NCI-H187 treated with DMSO at 0.1 percent for 48 hours (cell line): Measurements from ENCODE around the gene CHADL.
A peak's percentile ranks its signal among the peaks of the same experiment; 100 is the strongest.
"Not testable (repeated sequence)": the region's sequence is repeated elsewhere in the genome, so short reads cannot be mapped to it uniquely, and the experiment has no call there.

Experiments used
- DNase-seq: peaks from one replicate; lab custom pipeline; 2025; lab: John Stamatoyannopoulos, UW

Gene CHADL, protein sequence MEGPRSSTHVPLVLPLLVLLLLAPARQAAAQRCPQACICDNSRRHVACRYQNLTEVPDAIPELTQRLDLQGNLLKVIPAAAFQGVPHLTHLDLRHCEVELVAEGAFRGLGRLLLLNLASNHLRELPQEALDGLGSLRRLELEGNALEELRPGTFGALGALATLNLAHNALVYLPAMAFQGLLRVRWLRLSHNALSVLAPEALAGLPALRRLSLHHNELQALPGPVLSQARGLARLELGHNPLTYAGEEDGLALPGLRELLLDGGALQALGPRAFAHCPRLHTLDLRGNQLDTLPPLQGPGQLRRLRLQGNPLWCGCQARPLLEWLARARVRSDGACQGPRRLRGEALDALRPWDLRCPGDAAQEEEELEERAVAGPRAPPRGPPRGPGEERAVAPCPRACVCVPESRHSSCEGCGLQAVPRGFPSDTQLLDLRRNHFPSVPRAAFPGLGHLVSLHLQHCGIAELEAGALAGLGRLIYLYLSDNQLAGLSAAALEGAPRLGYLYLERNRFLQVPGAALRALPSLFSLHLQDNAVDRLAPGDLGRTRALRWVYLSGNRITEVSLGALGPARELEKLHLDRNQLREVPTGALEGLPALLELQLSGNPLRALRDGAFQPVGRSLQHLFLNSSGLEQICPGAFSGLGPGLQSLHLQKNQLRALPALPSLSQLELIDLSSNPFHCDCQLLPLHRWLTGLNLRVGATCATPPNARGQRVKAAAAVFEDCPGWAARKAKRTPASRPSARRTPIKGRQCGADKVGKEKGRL

DNA sequence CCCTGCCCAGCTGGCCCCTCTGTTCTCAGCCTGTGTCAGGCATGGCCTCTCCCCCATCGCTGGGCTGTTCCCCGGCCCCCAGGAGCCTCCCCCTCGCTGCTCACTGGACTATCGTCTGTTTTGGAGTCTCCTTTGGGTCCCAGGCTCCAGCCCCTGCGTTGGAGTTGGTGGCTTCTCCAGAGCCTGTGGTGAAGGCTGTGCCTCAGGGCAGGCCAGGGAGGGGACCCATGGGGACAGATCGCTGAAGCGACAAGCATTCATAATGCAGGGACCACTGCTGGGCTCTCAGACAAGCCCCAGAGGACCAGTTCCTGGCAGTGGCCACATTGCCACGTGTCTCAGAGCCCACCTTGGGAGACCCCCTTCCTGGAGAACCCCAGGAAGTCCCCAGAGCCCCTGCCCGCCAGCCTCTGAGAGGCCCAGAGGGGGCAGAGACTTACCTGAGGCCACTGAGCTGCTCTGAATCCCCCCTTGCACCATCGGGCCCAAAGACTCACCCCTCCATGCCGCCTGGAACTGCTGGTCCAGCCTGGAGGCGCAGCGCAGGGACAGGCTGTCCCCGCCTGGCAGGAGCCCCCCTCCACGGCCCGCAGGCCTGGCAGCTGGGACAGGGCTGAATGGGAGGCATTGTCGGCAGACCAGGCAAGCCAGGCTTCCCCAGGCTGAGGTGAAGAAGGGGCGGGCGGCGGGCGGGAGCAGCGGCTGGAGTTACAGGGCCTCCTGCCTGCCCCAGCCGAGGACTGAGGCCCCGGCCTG, at the start of gene CHADL:
Gene CHADL (minus strand): TSS at position 555 of the 756 bp plus-strand sequence. CDS start 50 bp downstream, at position 505.
- DNase-seq, result no peak

DNA sequence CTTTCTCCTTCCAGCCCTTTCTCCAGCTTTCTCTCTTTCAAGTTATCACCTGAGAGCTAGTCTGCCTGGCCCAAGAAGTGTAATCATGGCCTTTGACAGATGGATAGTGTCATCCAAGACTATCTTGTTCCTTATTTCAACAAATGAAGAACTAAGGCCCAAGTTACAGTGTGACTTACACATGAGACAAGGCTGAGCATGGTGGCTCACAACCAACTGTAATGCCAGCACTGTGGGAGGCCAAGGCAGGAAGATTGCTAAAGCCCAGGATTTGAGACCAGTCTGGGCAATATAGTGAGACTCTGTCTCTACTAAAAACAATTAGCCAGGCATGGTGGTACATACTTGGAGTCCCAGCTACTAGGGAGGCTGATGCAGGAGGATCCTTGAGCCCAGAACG, 48.9 kb upstream of the CHADL start:
- no peak for DNase-seq

DNA sequence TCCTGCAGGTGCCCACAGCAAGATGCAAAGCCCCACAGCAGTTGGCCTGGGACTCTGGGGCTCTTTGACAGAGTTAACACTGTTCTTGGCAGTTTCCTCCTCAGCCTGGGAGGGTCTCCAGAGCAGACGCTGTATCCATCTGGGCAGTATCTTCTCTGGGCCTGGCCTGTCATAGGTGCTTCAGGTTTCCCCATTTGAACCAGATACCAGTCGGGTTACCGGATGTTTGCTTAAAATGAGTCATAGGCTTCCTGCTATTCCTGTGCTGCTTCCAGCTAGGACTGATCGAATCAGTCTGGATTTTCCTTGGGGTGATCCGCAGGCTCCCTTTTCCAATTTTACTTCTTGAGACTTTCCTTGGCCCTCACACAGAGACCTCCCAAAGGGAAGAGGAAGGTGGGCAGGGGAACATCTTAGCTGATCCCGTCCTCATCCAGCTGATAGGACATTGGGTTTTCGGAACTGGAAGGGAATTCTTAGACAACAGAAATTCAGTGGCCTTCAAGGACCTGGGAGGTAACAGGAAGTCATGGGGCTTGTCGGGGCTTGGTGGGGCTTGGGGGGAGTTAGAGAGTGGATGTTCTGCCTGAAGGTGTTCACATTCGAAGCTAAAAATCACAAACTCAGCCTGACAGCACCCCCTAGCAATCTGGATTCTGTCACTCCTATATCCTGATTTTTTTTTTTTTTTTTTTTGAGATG, 47.7 kb upstream of the CHADL start:
- DNase-seq, result no peak

DNA sequence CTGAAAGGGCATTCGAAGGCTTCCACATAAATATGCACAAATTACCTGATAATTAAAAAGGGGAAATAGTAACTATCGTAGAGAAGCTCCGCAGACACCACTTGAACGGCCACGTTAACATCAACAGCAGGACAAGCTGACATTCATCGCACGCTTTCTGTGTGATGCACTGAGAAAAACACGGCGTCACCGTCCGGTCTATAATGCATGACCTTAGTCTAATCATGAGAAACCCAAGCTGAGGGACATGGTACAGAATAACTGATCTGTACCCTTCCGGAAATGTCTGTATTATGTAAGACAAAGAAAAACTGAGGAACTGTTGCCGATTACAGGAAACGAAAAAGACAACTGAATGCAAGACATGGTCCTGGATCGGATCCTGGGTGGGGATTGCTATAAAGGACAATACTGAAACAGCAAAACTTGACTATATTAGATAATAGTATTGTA, 45.9 kb upstream of the CHADL start:
- DNase-seq, result no peak

DNA sequence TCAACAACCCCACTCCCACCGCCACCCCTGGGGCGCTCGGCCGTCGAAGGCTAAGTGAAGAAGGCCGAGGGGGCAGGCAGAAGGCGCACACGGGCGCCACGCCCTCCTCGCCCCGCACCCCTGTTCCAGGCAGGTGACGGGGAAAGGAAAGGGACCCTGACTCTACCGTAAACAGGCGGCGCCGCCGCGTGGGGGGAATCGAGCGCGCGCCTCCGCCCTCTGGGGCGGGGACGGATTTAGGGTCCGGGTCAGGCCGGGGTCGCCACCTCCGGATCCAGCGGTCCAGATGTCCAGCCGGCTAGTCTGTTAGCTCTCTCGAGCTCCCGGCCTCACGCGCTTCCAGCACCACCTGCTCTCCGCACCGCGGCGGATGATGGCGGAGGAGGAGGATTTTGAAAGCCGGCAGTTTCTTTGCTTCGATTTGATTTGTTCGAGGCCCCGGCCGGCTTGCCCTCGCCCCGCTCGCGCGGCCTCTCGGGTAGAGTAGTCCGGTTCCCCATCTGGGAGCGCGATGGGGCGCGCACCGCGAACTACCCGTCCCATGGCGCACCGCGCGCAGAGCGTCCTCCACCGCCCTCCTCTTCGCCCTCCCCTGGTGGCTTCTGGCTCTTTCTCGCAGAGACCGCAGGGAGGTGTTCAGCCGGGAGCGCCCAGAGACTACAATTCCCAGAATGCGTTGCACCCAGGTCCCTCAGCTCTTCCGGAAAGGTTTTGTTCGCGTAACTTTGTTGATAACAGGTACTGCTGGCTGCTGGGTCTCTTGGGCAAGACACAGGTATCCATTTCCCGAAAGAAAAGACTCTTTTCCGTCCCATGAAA, 45.3 kb upstream of the CHADL start, which contains the start of gene RANGAP1:
Gene RANGAP1 (minus strand): TSS at position 368 of the 819 bp plus-strand sequence. CDS start 5,143 bp downstream, outside the sequence.
- peak; percentile 86 for DNase-seq

DNA sequence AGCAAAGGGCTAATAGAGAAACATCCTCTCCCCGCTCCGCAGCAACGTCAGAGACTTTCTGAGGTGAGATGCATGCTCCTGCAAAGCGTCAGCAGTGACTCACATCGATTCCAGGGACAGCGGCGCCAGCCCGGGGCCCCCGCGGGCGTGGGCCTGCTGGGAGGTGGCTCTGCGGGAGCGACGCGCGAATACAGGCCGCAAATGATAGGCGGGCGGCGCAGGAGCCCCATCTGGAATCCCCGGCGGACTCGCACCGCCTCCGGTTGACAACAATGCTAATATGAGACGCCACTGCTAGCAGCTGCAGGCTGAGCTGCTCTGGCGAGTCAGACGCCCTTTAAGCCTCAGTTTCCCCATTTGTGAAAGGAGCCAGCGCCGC, 44.7 kb upstream of the CHADL start:
- DNase-seq, result no peak

DNA sequence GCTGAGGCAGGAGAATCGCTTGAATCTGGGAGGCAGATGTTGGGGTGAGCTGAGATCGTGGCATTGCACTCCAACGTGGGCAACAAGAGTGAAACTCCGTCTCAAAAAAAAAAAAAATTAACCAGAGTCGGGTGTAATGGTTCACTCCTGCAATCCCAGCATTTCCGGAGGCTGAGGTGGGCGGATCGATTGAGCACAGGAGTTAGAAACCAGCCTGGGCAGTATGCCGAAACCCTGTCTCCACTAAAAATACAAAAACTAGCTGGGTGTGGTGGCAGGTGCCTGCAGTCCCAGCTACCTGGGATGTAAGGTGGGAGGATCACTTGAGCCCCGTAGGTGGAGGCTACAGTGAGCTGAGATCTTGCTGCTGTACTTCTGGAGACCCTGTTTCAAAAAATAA, 43.7 kb upstream of the CHADL start:
- DNase-seq, result no peak

DNA sequence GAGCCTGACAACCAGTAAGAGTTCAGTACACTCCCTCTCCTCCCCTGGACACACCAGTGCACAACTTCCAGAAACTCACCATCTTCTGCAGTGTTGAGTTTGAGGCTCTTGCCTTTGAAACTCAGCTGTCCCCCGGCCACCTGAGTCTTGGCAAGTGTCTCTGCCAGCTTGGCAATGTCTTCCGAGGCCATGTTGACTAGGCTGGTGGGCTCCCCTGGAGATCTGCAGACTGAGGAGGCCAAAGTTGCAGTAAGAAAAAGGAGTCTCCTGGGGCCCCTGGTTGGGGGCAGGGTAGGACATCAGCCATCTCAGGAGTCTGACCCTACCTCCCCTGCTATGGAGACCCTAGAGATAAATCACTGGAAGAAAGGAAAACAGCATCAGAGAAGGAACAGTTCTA, 40.1 kb upstream of the CHADL start:
- DNase-seq, result no peak

DNA sequence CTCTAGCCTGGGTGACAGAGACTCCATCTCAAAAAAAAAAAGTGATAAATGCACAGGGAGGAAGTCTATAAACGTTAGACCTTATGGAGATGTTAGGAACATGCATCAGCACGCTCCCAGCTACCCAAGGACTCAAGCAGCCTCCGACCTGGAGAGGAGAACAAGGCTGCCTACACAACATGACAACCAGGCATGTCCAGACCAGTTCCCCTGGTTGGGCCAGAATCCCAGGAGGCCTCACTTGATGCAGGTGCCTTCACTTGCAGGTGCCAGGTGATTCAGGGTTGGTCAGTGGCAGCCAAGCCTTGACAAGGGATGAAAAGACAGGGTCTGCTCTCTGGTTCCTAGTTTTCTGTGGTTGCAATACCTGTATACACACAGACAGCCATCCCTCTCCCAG, 39.3 kb upstream of the CHADL start:
- DNase-seq, result no peak

DNA sequence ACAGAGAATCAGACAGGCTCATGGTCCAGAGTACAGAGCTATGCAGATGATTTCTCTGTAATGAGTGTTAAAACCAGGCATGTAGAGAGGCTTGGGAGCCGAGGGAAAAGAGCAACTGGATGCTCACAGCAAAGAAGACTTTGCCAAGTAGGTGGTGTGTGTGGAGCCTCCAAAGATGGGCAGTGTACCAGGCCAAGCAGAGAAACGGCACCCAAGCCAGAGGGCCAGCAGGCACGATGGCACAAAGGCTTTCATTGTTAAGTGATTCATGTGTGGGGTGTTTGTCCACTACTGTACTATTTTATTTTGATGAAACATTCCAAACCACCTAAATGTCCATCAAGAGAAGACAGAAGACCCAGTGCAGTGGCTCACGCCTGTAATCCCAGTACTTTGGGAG, 34.1 kb upstream of the CHADL start:
- no peak for DNase-seq

DNA sequence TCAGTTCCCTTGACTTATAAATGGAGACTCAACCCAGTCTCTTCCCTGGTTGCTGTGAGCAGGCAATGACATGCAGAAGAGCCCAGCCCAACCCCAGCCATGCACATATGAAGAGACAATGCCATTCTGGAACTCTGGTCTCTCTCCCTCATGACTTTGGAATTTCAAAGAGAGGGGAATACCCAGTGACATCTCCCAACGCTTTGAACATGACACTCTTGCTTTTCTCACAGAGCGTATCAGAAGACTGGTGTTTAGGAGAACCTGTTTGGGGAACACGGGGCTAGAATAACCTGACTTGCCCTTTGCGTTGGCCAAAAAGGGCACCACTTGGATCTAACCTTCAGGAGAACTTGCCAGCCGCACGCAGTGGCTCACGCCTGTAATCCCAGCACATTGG, 32.4 kb upstream of the CHADL start:
- no peak for DNase-seq

DNA sequence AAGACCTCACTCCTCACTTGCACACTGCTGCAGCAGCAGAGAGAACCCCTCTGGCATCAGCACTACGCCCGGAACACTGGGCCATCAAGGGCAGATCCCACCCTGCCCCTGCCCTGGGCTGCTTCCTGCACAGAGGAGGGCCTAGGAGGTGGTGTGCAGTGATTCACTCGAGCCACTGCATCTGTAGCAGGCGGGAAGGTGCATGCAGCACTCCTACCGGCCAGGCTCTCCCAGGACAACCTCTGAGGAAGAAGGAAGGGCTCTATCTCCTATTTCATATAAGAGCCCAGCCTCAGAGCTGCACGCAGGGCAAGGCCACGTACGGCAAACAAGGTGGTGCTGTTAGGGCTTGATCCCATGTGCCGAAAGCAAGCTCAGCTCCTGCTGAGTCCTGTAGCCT, 31.1 kb upstream of the CHADL start:
- no peak for DNase-seq

DNA sequence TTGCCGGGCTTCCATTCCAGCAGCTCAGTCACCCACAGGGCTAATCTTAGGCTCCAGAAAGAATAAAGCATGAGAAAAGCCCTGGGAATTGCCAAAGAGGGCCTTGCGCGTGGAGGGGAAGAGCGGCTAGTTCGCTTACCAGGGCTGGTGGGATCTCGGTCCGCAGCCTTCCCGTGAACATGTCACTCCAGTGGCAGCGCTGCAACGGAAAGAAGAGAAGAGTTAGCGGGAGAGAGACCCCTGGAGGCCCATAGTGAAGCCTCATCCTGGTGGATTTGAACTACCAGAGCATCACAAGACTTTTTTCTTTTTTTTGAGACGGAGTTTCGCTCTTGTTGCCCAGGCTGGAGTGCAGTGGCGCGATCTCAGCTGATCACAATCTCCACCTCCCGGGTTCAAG, 27.2 kb upstream of the CHADL start:
- DNase-seq, result no peak

DNA sequence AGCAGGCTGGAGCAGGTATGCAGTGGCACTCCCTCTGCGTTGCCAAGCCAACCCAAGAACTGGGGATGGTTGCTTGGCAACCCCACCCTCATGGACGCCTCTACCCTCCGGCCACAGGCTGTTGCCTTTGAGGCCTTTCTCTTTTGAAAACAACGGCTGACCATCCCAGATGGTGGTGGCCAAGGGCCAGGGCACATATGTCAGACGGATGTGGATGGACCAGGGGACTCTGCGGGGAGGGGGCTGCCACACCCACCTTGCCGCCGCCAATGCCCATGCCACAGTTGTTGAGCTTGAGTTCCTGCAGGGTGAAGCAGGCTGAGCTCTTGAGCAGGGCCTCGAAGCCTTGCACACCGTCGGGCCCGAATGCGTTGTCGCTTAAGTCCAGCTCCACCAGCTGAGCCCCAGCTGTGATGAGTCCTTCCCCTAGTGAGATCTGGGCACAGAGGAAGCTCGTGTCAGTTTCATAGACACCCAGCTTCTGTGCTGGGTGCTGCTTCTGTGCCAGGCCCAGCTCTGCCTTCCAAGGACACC, 23.7 kb upstream of the CHADL start:
- no peak for DNase-seq

DNA sequence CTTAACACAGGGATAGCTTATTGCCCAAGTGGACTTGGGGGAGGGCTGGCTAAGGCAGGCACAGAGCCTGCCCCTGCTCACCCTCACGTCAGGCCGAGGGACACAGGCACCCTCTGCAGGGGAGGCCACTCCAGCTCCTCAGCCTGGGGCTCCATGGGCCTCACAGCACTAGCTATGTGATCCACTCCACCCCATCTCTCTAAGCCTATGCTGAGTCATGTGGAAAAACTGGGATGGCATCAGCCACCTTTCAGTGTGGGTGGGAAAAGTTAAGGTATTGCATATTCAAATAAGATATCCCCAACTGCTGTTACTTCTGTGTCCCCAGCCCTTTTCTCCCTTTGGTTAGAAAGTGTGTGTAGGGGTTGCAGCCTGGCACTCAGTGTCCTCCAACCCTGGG, 23.0 kb upstream of the CHADL start:
- no peak for DNase-seq

DNA sequence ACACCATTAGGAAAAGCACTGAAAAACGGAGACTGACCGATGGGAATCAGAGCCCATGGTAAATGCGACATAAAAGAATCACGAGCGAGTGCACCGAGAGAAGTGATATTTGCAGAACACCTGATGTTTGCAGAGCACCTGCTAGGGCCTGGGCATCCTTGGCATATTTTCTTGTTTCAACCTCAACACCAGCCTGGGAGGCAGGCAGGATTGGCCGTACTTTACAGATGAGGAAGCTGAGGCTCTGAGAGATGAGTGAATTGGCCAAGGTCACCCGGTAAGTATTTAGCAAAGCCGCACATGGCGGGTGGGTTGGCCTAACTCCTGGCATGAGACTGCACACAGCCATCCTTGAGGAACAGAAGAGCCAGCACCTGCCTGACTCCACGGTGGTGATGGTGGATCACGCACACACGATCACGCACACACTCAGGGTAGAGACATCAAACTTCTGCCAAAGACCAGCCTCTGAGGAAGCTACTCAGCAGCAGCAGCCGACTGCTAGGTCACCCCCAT, 21.6 kb upstream of the CHADL start:
- no peak for DNase-seq

DNA sequence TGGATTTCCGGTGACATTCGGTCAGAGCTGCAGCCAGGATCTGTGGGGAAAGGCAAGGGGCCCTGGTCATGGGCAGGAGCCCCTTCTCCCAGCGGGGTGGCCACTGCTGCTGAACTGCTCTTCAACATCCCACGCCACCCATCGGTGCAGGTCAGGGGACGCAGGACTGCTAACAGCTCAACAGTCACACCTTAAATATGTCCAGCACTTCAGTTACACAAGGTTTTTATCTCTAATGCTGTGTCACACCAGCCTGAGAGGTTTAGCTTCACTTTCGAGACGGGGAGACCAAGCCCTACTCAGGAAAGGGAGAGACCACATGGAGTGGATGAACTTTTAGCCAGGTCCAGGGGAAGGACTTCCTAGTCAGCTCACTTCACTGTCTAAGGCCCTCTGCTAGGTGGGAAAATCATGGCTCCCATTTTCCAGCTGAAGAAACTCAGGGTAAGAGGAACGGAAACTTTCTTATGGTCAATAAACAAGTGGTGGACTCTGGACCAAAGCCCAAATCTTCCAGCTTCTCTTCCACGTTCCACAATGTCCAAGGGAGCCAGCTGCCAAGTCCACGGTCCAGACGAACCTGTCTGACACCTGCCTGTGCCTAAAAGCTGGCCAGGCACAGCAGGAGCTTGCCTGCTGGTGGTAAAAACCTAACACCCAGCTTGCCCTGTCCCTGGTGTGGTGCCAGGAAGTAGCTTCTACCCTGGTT, 21.0 kb upstream of the CHADL start:
- DNase-seq, result no peak

DNA sequence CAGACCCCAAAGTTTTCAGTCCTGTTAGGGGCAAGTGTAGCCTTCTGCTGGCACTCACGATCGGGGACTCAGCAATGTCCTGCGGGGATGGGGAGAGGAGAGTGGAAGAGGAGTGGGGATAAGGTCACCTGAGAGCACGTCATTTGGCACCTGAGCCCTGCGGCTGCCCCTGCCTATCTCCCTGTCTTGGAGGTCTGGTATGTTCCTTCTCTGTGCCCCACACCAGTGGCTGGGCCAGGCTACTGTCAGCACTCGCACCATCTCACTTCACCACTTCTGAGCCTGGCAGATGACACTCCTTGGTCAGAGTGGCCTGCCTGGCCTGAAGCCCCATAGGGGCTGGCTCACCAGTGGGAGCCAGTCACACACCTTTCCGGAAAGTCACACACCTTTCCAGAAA, 20.1 kb upstream of the CHADL start:
- no peak for DNase-seq

DNA sequence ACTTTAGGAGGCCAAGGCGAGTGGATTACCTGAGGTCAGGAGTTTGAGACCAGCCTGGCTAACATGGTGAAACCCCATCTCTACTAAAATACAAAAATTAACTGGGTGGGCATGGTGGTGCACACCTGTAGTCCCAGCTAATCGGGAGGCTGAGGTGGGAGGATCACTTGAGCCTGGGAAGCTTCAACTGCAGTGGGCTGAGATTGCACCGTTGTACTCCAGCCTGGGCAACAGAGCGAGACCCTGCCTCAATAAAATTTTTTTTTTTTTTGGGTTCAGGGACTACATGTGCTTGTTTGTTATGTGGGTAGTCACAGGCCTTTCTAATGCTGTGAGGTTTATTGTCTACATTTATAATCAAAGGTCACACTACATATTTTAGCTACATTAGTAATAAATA, 19.0 kb upstream of the CHADL start:
- DNase-seq, result not testable (repeated sequence)

DNA sequence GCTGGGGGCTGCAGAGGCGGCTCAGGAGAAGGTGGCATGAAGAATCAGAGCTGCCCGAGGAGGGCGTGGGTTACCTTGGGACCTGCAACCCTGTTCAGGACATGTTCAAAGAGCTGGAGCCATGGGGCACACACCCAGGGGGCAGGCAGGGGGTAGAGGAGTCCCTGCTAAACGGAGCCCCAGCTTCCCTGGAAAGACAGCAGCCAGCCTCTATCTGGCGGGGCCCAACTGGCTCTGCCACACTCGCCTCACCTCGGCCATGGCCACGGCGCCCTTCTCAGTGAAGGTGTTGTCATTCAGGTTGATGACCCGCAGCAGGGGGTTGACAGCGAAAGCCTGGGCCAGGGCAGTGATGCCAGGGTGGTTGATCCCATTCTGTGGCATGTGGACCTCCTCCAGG, 17.0 kb upstream of the CHADL start:
- no peak for DNase-seq
